ENCODE measurements around the gene PCYOX1L. TPM values are rescaled to one million over a fixed set of nuclear protein-coding genes. Genes with fewer than 3 reads are reported as not detected.

PCYOX1L gene
- total RNA-seq, 2 donors from 2014 or later: 14.2 to 19.7 TPM

GRCh38 chr5:149374801-149375200, 17.0 kb downstream of the PCYOX1L start:
- no peak for DNase-seq (ENCODE audit: low spot score in 2 of 2)

GRCh38 chr5:149375434-149375833, 17.6 kb downstream of the PCYOX1L start:
- Mint-ChIP-seq H3K27ac (no peak overlapping the region), H3K36me3 (no peaks in the 10 kb centered on the region), H3K9me3 (no peaks in the 10 kb centered on the region)
- DNase-seq (ENCODE audit: low spot score in 2 of 2): no peak
- ATAC-seq: no peak

More at GRCh38 chr5:149374801-149375200, 17.0 kb downstream of the PCYOX1L start:
- Mint-ChIP-seq H3K27ac (no peak overlapping the region), H3K36me3 (no peaks in the 10 kb centered on the region), H3K9me3 (no peaks in the 10 kb centered on the region)
- ATAC-seq: no peak

- no peak for ATAC-seq
- H3K9me3 Mint-ChIP-seq: no peaks in the 10 kb centered on the region
- DNase-seq (ENCODE audit: low spot score in 2 of 2): no peak
- no peak overlapping the region for H3K27ac Mint-ChIP-seq
- no peaks in the 10 kb centered on the region for H3K36me3 Mint-ChIP-seq
Measured at GRCh38 chr5:149376104-149376503, 18.3 kb downstream of the PCYOX1L start.

- DNase-seq (ENCODE audit: low spot score in 2 of 2) (no peak), ATAC-seq (no peak)
- no peak overlapping the region for H3K27ac Mint-ChIP-seq
- H3K36me3 Mint-ChIP-seq: no peaks in the 10 kb centered on the region
- H3K9me3 Mint-ChIP-seq: no peaks in the 10 kb centered on the region
Measured at GRCh38 chr5:149376711-149377447, 19.0 kb downstream of the PCYOX1L start.

- ATAC-seq (no peak), DNase-seq (ENCODE audit: low spot score in 2 of 2) (no peak)
- Mint-ChIP-seq H3K9me3 (no peaks in the 10 kb centered on the region), H3K36me3 (no peaks in the 10 kb centered on the region), H3K27ac (no peak overlapping the region)
Measured at GRCh38 chr5:149378241-149378820, 20.5 kb downstream of the PCYOX1L start.

GRCh38 chr5:149379177-149379761, 21.4 kb downstream of the PCYOX1L start, which contains the start of gene IL17B:
Gene IL17B, minus strand, starts transcription at chr5:149379292. Its CDS starts 67 bp downstream, at chr5:149379225.
- ATAC-seq (no peak), DNase-seq (ENCODE audit: low spot score in 2 of 2) (no peak)
- H3K27ac Mint-ChIP-seq: no peak within 1 kb of the TSS
- H3K36me3 Mint-ChIP-seq: no peaks in the 10 kb centered on the region
- no peaks in the 10 kb centered on the region for H3K9me3 Mint-ChIP-seq

- no peaks in the 10 kb centered on the region for H3K9me3 Mint-ChIP-seq
- DNase-seq (ENCODE audit: low spot score in 2 of 2) (no peak), ATAC-seq (no peak)
- H3K36me3 Mint-ChIP-seq: no peaks in the 10 kb centered on the region
- no peak overlapping the region for H3K27ac Mint-ChIP-seq
Measured at GRCh38 chr5:149379818-149380374, 22.1 kb downstream of the PCYOX1L start.

GRCh38 chr5:149380466-149381121, 22.7 kb downstream of the PCYOX1L start:
- Mint-ChIP-seq H3K9me3 (no peaks in the 10 kb centered on the region), H3K27ac (no peak overlapping the region), H3K36me3 (no peaks in the 10 kb centered on the region)
- ATAC-seq: no peak
- DNase-seq (ENCODE audit: low spot score in 2 of 2): no peak

- DNase-seq (ENCODE audit: low spot score in 2 of 2) (no peak), ATAC-seq (peak in 1 of 2 donors; percentile 11)
- Mint-ChIP-seq H3K36me3 (no peaks in the 10 kb centered on the region), H3K9me3 (no peaks in the 10 kb centered on the region), H3K27ac (peak overlapping the region in 1 of 2 donors; percentile 55)
Measured at GRCh38 chr5:149381261-149381985, 23.6 kb downstream of the PCYOX1L start.

- Mint-ChIP-seq H3K27ac (no peak overlapping the region), H3K36me3 (no peaks in the 10 kb centered on the region), H3K9me3 (no peaks in the 10 kb centered on the region)
Measured at GRCh38 chr5:149381986-149382338, 24.1 kb downstream of the PCYOX1L start.

GRCh38 chr5:149382517-149383220, 24.8 kb downstream of the PCYOX1L start:
- Mint-ChIP-seq H3K36me3 (no peaks in the 10 kb centered on the region), H3K9me3 (no peaks in the 10 kb centered on the region), H3K27ac (no peak overlapping the region)
- ATAC-seq (no peak), DNase-seq (ENCODE audit: low spot score in 2 of 2) (no peak)

More at GRCh38 chr5:149381986-149382338, 24.1 kb downstream of the PCYOX1L start:
- DNase-seq (ENCODE audit: low spot score in 2 of 2) (peak; percentile 71 to 84), ATAC-seq (peak; percentile 88 to 94)

GRCh38 chr5:149383399-149383798, 25.6 kb downstream of the PCYOX1L start:
- peaks cover 0 to 3% of the 10 kb centered on the region in 2 donors for H3K9me3 Mint-ChIP-seq
- H3K36me3 Mint-ChIP-seq: no peaks in the 10 kb centered on the region
- H3K27ac Mint-ChIP-seq: no peak overlapping the region
- DNase-seq (ENCODE audit: low spot score in 2 of 2) (no peak), ATAC-seq (no peak)

- Mint-ChIP-seq H3K9me3 (peaks cover 0 to 5% of the 10 kb centered on the region in 2 donors), H3K27ac (no peak overlapping the region)
- ATAC-seq: no peak
Measured at GRCh38 chr5:149386166-149386565, 28.3 kb downstream of the PCYOX1L start.

GRCh38 chr5:149387081-149387631, 29.3 kb downstream of the PCYOX1L start:
- no peaks in the 10 kb centered on the region for H3K36me3 Mint-ChIP-seq
- ATAC-seq: no peak
- no peak for DNase-seq (ENCODE audit: low spot score in 2 of 2)
- peaks cover 0 to 5% of the 10 kb centered on the region in 2 donors for H3K9me3 Mint-ChIP-seq
- no peak overlapping the region for H3K27ac Mint-ChIP-seq

More at GRCh38 chr5:149386166-149386565, 28.3 kb downstream of the PCYOX1L start:
- DNase-seq (ENCODE audit: low spot score in 2 of 2): no peak
- no peaks in the 10 kb centered on the region for H3K36me3 Mint-ChIP-seq

- no peak for ATAC-seq
- Mint-ChIP-seq H3K36me3 (no peaks in the 10 kb centered on the region), H3K9me3 (peaks cover 0 to 5% of the 10 kb centered on the region in 2 donors), H3K27ac (no peak overlapping the region)
- DNase-seq (ENCODE audit: low spot score in 2 of 2): no peak
Measured at GRCh38 chr5:149387982-149388381, 30.1 kb downstream of the PCYOX1L start.

Data from activated naive CD4-positive, alpha-beta T cell treated with anti-CD3 and anti-CD28 coated beads, Interleukin-2, amount 50 U/mL, for 72 hours (primary cell).